ENCODE measurements around the gene OR2AK2. TPM values are rescaled to one million over a fixed set of nuclear protein-coding genes. Genes with fewer than 3 reads are reported as not detected.
"Not testable (repeated sequence)": the region's sequence is repeated elsewhere in the genome, so short reads cannot be mapped to it uniquely, and the experiment has no call there.

Gene OR2AK2
- total RNA-seq, 1 donor from 2014 or later, result not detected

DNA sequence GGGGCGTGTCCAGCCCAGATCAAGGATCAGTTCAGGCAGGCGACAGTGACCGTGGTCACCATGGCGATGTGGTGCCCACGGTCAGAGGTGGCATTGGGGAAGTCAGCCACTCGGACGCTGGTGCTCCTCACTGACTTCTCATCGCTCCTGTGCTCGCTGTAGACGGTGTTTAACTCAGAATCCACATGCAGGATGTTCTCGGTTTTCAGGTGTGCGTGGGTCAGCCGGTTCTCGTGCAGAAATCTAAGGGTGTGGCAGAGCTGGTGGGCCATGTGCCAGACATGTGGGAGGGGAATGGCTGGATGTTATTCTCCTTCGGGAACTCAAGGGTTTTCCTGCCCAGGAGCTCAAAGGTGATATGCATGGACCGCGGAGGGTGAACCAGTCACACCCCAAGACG, 28.6 kb upstream of the OR2AK2 start:
- H3K36me3 Mint-ChIP-seq, result no peaks in the 10 kb centered on the region
- no peaks in the 10 kb centered on the region for H3K27me3 Mint-ChIP-seq (ENCODE audit: low read depth)
- no peak overlapping the region for H3K4me3 Mint-ChIP-seq
- H3K4me1 Mint-ChIP-seq, result no peaks in the 10 kb centered on the region
- no peak for DNase-seq (ENCODE audit: low spot score in 2 of 2, unreplicated experiment in 2 of 2)
- H3K9me3 Mint-ChIP-seq, result peaks cover 20% of the 10 kb centered on the region
- TF ChIP-seq, protein P1, sequence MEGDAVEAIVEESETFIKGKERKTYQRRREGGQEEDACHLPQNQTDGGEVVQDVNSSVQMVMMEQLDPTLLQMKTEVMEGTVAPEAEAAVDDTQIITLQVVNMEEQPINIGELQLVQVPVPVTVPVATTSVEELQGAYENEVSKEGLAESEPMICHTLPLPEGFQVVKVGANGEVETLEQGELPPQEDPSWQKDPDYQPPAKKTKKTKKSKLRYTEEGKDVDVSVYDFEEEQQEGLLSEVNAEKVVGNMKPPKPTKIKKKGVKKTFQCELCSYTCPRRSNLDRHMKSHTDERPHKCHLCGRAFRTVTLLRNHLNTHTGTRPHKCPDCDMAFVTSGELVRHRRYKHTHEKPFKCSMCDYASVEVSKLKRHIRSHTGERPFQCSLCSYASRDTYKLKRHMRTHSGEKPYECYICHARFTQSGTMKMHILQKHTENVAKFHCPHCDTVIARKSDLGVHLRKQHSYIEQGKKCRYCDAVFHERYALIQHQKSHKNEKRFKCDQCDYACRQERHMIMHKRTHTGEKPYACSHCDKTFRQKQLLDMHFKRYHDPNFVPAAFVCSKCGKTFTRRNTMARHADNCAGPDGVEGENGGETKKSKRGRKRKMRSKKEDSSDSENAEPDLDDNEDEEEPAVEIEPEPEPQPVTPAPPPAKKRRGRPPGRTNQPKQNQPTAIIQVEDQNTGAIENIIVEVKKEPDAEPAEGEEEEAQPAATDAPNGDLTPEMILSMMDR (IDR thresholded peaks at IDR 0.05; ENCODE audit: unreplicated experiment), result no peak
- no peak overlapping the region for H3K27ac Mint-ChIP-seq

DNA sequence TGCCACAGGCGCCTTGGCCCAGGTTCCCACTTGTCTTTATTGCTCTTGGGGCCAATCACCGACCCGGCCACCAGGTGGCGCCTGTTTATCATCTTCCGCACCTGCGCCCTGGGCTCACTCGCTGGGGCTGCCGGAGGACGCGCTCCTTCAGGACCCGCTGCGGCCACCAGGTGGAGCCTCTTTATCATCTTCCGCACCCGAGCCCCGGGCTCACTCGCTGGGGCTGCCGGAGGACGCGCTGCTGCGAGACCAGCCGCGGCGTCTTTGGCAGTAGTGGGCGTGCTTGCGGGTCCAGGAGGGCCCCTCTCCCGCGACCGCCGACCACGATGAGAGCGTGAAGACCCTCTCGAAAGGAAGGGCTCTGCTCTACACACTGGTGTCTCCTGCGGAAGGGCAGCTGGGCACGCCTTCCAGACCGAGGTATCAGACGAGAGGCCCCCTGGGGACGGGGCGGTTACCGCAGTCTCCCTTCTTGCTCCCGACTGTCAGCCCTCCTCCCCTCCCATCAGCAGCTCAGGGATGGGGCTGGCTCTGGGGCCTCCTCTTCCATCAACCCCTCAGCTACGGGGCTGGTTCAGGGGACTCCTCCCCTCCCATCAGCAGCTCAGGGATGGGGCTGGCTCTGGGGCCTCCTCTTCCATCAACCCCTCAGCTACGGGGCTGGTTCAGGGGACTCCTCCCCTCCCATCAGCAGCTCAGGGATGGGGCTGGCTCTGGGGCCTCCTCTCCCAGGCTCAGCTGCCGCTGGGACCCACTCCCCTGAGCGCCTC, 27.9 kb upstream of the OR2AK2 start:
- not testable (repeated sequence) for H3K36me3 Mint-ChIP-seq; H3K4me1 Mint-ChIP-seq; H3K27ac Mint-ChIP-seq; H3K27me3 Mint-ChIP-seq (ENCODE audit: low read depth)
- DNase-seq (ENCODE audit: low spot score in 2 of 2, unreplicated experiment in 2 of 2), result peak; percentile 46 to 81
- H3K9me3 Mint-ChIP-seq, result peaks cover 24% of the 10 kb centered on the region
- TF ChIP-seq, protein P1 (IDR thresholded peaks at IDR 0.05; ENCODE audit: unreplicated experiment), result peak; percentile 76
- peak overlapping the region; percentile 64 for H3K4me3 Mint-ChIP-seq

DNA sequence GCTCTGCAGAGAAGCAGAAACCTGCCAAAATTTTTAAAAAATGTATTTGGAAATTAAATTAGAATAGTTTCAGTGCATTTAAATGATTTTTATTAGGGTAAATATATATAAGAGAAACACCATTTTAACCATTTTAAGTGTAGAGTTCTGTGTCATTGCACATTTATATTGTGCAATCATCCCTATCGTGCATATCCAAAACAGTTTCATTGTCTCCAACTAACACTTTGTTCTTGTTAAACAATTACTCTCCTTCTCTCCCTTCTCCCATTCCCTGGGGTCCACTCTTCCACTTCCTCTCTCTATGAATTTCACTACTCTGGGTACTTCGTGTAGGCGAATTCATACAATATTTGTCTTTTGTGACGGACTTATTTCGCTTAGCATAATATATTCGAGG, 22.4 kb upstream of the OR2AK2 start:
- H3K27ac Mint-ChIP-seq, result no peak overlapping the region
- H3K36me3 Mint-ChIP-seq, result peaks cover 1% of the 10 kb centered on the region
- no peaks in the 10 kb centered on the region for H3K27me3 Mint-ChIP-seq (ENCODE audit: low read depth)
- no peaks in the 10 kb centered on the region for H3K4me1 Mint-ChIP-seq
- peaks cover 51% of the 10 kb centered on the region for H3K9me3 Mint-ChIP-seq
- no peak overlapping the region for H3K4me3 Mint-ChIP-seq
- TF ChIP-seq, protein P1 (IDR thresholded peaks at IDR 0.05; ENCODE audit: unreplicated experiment), result no peak
- DNase-seq (ENCODE audit: low spot score in 2 of 2, unreplicated experiment in 2 of 2), result no peak

DNA sequence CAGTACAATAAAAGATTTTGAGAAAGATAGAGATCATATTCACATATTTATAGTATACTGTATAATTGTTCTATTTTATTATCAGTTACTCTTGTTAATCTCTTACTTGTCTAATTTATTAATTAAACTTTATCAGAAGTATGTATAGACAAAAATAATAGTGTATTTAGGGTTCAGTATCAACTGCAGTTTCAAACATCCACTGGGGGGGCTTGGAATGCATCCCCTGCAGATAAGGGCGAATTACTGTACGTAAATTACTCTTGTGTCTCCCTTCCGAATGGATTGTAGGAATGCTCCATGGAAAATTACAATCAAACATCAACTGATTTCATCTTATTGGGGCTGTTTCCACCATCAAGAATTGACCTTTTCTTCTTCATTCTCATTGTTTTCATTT, 16.5 kb upstream of the OR2AK2 start, which contains the start of gene OR2L8:
OR2L8 (plus strand) TSS at position 301 of the 400 bp plus-strand sequence; CDS start at position 301, 0 bp downstream.
- no peaks in the 10 kb centered on the region for H3K27me3 Mint-ChIP-seq (ENCODE audit: low read depth)
- H3K36me3 Mint-ChIP-seq, result no peaks in the 10 kb centered on the region
- peaks cover 75% of the 10 kb centered on the region for H3K9me3 Mint-ChIP-seq
- TF ChIP-seq, protein P1 (IDR thresholded peaks at IDR 0.05; ENCODE audit: unreplicated experiment), result no peak
- DNase-seq (ENCODE audit: low spot score in 2 of 2, unreplicated experiment in 2 of 2), result no peak
- no peak within 1 kb of the TSS for H3K27ac Mint-ChIP-seq
- no peaks in the 10 kb centered on the region for H3K4me1 Mint-ChIP-seq
- H3K4me3 Mint-ChIP-seq, result no peak within 1 kb of the TSS

DNA sequence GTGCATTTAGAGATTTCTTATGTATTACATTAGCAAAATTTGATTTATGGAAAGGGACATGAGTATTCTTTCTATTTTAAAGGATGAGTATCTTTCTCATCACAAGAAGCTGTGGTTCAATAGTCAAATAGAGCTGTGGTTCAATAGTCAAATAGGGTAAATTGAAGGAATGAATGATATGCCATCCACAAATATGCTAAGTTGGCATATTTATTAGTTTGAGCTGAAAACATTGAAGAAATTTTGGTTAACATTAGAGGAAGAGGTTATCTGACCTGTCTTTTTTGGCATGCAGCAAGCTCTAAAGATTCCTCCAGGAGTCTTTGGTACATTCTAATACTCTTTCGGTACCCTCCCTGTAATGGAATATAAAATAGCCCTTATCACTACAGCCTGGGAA, 11.6 kb upstream of the OR2AK2 start:
- Mint-ChIP-seq H3K27ac (no peak overlapping the region), H3K4me3 (no peak overlapping the region), H3K27me3 (ENCODE audit: low read depth) (no peaks in the 10 kb centered on the region), H3K9me3 (peaks cover 60% of the 10 kb centered on the region), H3K4me1 (no peaks in the 10 kb centered on the region), H3K36me3 (peaks cover 5% of the 10 kb centered on the region)
- TF ChIP-seq, protein P1 (IDR thresholded peaks at IDR 0.05; ENCODE audit: unreplicated experiment), result no peak
- DNase-seq (ENCODE audit: low spot score in 2 of 2, unreplicated experiment in 2 of 2), result no peak

All from mesothelial cell of epicardium (in vitro differentiated cells).